Measurements from ENCODE around the gene SPDYE3.

SPDYE3 gene

DNA sequence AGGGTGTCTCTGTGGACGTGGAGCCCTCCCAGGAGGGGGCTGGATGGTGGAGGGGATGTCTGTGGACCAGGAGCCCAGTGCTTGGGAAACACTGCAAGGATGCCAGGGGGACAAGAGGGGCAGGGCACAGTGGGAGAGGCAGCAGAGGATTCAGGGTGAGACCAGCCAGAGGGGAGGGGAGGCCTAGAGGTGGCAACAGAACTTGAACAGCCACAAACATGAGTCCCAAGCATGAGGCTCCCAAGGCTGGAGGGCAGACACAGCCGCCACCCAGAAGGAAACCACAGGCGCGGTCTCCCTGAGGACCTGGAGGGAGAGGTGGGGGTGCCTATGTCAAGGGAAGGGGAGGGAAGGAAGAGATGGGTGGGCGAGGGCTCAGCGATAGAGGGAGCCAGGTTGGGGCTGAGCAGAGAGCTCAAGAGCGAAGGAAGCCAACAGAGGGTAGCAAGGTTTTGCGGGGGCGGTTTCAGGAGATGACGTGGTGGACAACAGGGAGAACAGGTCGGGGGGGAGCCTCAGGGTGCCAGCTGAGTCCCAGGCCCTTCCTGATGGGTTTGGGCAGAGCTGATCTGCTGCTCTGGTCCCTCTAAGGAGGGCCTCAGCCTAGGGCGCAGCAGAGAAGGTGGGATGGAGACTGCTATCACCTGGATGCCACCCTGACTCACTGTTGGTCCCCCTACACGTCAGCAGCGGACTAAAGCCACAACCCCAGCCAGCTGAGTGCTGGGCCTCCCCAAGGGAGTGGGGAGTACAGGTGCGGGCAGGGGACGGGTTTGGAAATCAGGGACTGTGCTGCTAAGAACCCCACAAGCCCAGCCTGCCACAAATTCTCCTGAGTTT is 59.1 kb downstream of the SPDYE3 start:
- peak overlapping the region; percentile 98 for H3K27ac ChIP-seq (ENCODE audit: low read length)
- no peaks in the 10 kb centered on the region for H3K27me3 ChIP-seq (ENCODE audit: low read depth, low read length)
- H3K9me3 ChIP-seq (ENCODE audit: insufficient read depth, low read length), result no peaks in the 10 kb centered on the region
- H4K20me1 ChIP-seq (ENCODE audit: insufficient read depth, low read length), result no peaks in the 10 kb centered on the region
- peaks cover 65% of the 10 kb centered on the region for H3K4me1 ChIP-seq (ENCODE audit: low read length)
- H3K36me3 ChIP-seq (replicated peaks; ENCODE audit: low read depth, low read length), result peaks cover 23% of the 10 kb centered on the region
- H2AFZ ChIP-seq (ENCODE audit: low read depth, low read length), result no peak overlapping the region
- TF ChIP-seq CTCF (IDR thresholded peaks at IDR 0.05; ENCODE audit: low read depth, low read length) (no peak), EZH2phosphoT487 (IDR thresholded peaks at IDR 0.05; ENCODE audit: low read depth) (no peak)
- peak overlapping the region; percentile 56 for H3K9ac ChIP-seq (ENCODE audit: low read length)
- peak overlapping the region; percentile 10; the same call in 1 of the 2 replicates for H3K4me3 ChIP-seq (ENCODE audit: low read length)
- peak overlapping the region; percentile 53 for H3K4me2 ChIP-seq (ENCODE audit: low read length)
- H3K79me2 ChIP-seq (ENCODE audit: low read length), result no peaks in the 10 kb centered on the region

DNA sequence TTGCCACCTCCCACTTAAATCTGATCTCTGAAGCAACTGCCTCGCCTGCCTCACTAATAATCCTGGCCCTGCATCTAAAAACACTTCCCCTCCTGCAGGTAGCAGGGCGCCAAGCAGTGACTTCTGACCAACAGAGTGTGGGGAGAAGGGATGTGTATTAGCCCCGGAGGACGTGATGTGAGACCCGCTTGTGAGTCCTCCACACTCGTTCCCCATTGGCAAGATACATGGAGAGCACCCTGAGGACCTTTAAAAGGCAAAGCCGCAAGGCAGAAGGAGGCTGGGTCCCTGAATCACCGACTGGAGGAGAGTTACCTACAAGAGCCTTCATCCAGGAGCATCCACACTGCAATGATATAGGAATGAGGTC is 59.7 kb downstream of the SPDYE3 start:
- H2AFZ ChIP-seq (ENCODE audit: low read depth, low read length), result no peak overlapping the region
- no peaks in the 10 kb centered on the region for H3K27me3 ChIP-seq (ENCODE audit: low read depth, low read length)
- H3K4me3 ChIP-seq (ENCODE audit: low read length), result no peak overlapping the region
- no peaks in the 10 kb centered on the region for H3K9me3 ChIP-seq (ENCODE audit: insufficient read depth, low read length)
- peaks cover 71% of the 10 kb centered on the region for H3K4me1 ChIP-seq (ENCODE audit: low read length)
- peak overlapping the region; percentile 56; the same call in 1 of the 2 replicates for H3K9ac ChIP-seq (ENCODE audit: low read length)
- H3K27ac ChIP-seq (ENCODE audit: low read length), result peak overlapping the region; percentile 98
- TF ChIP-seq CTCF (IDR thresholded peaks at IDR 0.05; ENCODE audit: low read depth, low read length) (no peak), EZH2phosphoT487 (IDR thresholded peaks at IDR 0.05; ENCODE audit: low read depth) (no peak)
- H3K4me2 ChIP-seq (ENCODE audit: low read length), result peak overlapping the region; percentile 53
- no peaks in the 10 kb centered on the region for H4K20me1 ChIP-seq (ENCODE audit: insufficient read depth, low read length)
- H3K36me3 ChIP-seq (replicated peaks; ENCODE audit: low read depth, low read length), result peaks cover 18% of the 10 kb centered on the region
- H3K79me2 ChIP-seq (ENCODE audit: low read length), result no peaks in the 10 kb centered on the region

GRCh38 chr7:100367676-100368613 is 60.4 kb downstream of the SPDYE3 start:
- Histone ChIP-seq H3K9ac (ENCODE audit: low read length) (peak overlapping the region; percentile 50; the same call in 1 of the 2 replicates), H3K27ac (ENCODE audit: low read length) (peak overlapping the region; percentile 98), H3K4me2 (ENCODE audit: low read length) (peak overlapping the region; percentile 45), H3K79me2 (ENCODE audit: low read length) (no peaks in the 10 kb centered on the region), H3K9me3 (ENCODE audit: insufficient read depth, low read length) (no peaks in the 10 kb centered on the region), H4K20me1 (ENCODE audit: insufficient read depth, low read length) (no peaks in the 10 kb centered on the region), H3K36me3 (replicated peaks; ENCODE audit: low read depth, low read length) (peaks cover 17% of the 10 kb centered on the region), H2AFZ (ENCODE audit: low read depth, low read length) (no peak overlapping the region), H3K4me1 (ENCODE audit: low read length) (peaks cover 78% of the 10 kb centered on the region), H3K27me3 (ENCODE audit: low read depth, low read length) (no peaks in the 10 kb centered on the region), H3K4me3 (ENCODE audit: low read length) (no peak overlapping the region)
- TF ChIP-seq EZH2phosphoT487 (IDR thresholded peaks at IDR 0.05; ENCODE audit: low read depth), result no peak
- no peak for TF ChIP-seq CTCF (IDR thresholded peaks at IDR 0.05; ENCODE audit: low read depth, low read length)

- Histone ChIP-seq H3K27me3 (ENCODE audit: low read depth, low read length) (no peaks in the 10 kb centered on the region), H3K4me2 (ENCODE audit: low read length) (peak overlapping the region; percentile 45), H3K36me3 (replicated peaks; ENCODE audit: low read depth, low read length) (peaks cover 10% of the 10 kb centered on the region), H3K4me3 (ENCODE audit: low read length) (no peak overlapping the region), H3K9me3 (ENCODE audit: insufficient read depth, low read length) (no peaks in the 10 kb centered on the region), H2AFZ (ENCODE audit: low read depth, low read length) (no peak overlapping the region), H4K20me1 (ENCODE audit: insufficient read depth, low read length) (no peaks in the 10 kb centered on the region), H3K79me2 (ENCODE audit: low read length) (no peaks in the 10 kb centered on the region), H3K27ac (ENCODE audit: low read length) (peak overlapping the region; percentile 89), H3K4me1 (ENCODE audit: low read length) (peaks cover 88% of the 10 kb centered on the region), H3K9ac (ENCODE audit: low read length) (peak overlapping the region; percentile 50; the same call in 1 of the 2 replicates)
- no peak for TF ChIP-seq EZH2phosphoT487 (IDR thresholded peaks at IDR 0.05; ENCODE audit: low read depth)
- TF ChIP-seq CTCF (IDR thresholded peaks at IDR 0.05; ENCODE audit: low read depth, low read length), result no peak
Measured at GRCh38 chr7:100369105-100369504, 61.6 kb downstream of the SPDYE3 start.

Measured in OCI-LY3 (cell line).